GM21786 (cell line): ENCODE data around the gene ARID1B.

ENCODE experiments used
- ATAC-seq: cut with Tn5 transposase; IDR thresholded peaks from one replicate; pipeline ENCODE4 v1.9.1; 2021; ENCODE audit not compliant: unreplicated experiment

Gene ARID1B

DNA sequence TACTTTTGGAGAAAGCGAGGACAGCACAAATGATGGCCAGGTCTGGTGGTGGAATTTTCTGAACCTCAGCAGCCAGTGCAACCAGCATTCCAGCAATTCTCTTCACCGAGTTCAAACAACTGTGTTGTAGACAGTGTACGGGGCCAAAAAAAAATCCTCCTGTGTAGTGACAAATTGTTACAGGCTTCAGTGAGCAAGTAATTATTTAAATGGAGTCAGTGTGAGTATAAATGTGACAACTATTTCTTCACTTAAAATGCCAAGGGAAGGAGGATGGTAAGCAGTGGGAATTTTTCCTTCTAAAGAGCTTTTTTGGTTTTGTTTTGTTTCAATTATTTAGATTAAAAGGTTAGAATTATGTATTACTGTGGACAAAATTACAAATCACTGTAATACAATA lies 392.0 kb downstream of the ARID1B start:
- ATAC-seq = no peak

DNA sequence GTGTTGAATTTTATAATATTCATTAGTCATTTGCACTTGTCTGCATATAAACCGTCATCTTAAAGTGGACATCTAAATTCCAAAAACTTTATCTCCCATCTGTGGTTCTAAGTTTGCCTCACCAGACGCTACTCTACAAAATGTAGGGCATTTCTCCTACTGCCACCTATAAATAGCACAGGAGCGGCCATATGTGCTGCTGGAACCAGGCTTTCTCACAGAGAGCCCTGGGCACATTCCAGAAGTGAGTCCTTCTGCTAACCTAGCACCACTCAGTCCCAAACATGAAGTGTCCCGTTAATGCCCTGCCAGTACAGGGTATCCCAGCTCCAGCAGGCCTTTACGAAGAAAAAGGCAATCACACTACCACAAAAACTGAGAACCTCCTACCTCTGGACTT lies 392.5 kb downstream of the ARID1B start:
- no peak for ATAC-seq

DNA sequence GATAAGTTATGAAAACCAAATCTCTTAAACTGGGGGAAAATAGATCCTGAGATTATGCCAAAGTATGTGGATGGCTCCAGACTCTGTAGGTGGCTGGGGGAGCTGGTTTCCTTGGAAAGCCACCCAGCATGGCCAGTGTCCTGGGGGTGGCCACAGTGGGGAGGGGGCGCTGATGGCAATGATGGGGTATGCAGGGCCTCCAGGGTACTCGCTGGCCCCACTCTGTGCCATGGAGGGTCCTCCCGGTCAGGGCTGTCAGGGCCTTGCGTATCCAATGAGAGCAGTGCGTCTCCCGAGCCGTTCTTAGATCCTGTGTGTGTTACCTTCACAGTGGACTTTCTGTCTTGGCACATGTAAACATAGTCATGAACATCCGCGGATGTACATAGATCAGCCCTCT lies 393.4 kb downstream of the ARID1B start:
- no peak for ATAC-seq

DNA sequence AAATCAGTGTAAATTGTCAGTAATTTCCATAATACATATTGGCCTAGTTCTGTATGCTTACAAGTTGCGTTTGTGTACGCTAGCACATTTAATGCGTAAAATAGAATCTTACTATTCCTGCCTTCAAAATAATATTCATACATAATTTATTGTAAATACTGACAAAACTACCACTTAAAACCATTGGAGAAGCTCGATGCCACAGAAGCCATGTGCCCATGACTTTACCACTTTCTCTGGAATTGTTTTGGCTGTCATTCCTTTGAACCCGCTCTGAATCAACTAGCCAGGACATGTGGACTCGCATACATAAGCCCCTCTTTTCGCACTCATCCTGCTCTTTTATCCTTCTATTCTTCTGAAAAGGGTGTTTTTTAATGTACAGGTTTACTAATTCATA lies 394.6 kb downstream of the ARID1B start:
- ATAC-seq = no peak

DNA sequence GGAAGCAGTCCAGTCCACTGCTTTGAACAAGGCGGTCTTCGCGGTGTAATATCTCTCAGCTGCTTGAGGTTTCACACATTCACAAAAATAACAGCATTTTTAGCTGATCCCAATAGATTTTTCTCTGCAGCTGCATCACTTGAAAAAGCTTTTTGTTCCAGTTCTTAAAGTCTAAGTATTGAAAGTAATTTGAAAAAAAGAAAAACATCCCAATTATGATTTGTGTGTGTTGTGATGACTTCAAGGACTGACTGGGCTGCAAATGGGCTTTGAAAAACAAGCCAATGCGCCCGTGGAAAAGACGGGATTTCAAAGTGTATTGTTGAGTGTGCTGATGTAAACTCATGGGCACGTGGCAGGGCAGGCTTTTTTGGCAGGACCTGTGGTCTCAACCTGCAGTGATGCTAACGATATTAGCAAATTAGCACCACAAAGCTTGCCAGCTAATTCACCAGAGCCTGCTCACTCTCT lies 395.1 kb downstream of the ARID1B start:
- ATAC-seq = no peak

DNA sequence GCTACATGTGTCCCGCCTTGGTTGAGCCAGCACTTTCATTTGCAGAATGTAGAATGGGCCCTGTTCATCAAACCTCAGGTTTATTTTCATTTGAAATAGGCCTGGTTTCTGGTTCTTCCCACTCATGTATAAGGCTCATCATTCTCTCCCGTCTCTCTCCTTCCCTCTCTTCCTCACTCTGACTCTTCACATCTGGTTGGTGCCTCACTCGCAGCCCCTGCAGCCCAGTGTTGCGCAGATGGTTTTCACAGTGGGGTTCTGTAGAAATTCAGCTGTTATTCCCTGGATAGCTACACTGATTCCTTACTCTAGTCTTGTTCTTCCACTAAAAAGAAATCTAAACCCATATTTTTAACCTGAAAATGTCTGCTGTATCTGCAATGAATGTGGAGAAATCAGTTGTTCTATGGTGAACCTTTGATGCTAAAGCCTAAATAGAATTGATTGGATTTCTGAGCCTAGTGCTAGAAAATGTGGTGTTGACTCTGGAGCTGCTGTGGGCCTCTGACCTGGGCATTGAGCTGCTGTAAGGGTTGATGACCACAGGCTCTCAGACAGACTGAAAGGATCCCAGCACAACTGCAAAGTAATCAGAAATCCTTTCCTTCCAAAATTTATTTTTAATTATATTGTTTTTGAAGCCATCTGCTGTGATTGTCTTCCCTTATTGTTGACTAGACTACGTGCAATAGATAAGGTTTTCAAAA lies 395.8 kb downstream of the ARID1B start:
- ATAC-seq = no peak

DNA sequence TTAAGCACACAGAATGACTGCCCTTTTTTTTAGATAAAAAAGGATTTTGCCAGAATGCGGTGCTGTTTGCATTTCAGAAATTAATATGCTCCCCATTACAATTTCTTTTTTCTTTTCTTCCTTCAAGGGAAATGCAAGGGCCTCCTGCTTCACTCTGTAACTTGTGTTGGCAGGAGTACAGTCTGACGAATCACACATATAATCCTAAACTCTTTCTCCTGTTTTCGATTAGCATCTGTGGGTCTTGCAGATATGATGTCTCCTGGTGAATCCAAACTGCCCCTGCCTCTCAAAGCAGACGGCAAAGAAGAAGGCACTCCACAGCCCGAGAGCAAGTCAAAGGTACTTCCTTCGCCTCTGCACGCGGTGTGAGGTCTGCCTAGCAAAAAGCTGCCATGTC lies 396.6 kb downstream of the ARID1B start:
- ATAC-seq = no peak

DNA sequence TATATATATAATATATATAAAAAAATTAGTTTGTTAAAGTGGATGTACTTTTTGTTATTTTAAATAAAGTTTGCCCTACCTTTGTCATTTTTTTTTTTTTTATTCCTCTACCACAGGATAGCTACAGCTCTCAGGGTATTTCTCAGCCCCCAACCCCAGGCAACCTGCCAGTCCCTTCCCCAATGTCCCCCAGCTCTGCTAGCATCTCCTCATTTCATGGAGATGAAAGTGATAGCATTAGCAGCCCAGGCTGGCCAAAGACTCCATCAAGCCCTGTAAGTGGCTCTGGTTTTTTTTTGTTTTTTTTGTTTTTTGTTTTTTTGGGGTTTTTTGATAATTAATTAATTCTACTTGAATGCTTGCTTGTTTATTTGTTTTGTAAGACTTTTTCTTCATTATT lies 397.6 kb downstream of the ARID1B start:
- no peak for ATAC-seq

DNA sequence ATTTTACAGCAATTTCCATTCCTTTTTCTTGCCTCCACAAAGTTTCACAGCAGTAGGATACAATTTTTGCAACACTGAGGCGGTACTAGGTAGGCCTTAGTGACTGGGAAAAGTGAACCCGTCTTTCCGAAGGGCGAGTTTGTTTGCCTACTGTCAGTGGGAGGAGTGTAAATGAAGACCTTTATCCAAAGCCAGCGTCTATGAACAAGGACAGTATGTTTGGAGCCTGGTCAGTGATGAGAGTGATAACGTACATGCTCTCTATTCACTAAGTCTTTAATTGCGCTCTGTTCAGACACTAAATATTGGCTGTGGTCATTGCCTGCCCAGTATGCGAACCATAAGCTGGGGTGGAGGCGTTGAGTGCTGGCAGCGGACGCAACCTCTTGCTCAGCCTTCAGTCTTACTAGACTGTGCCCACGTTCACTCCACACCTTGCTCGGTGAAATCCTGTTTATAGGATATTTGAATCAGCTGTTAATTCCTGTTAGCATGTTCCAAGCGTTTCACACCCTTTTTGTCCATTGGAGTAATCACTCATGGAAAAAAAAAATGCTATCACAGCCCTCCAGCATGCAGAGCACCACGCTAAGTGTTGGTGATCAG lies 400.7 kb downstream of the ARID1B start:
- ATAC-seq = no peak

DNA sequence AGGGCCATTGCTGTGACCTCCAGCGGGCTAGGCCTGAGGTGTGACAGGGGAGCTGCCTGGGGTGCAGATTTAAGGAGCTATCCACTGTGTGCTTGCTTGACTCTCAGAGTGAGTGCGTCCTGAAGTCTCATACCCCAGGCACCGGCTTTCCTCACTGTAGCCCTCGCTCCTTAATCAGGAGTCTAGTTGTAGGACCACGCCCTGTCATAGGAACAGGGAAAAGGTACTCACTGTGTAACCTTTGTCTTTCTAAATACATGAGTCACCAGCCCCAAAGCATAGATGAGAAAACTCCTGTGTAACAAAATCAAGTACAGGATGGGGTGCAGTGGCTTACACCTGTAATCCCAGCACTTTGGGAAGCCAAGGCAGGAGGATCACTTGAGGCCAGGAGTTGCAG lies 404.5 kb downstream of the ARID1B start:
- ATAC-seq = no peak

DNA sequence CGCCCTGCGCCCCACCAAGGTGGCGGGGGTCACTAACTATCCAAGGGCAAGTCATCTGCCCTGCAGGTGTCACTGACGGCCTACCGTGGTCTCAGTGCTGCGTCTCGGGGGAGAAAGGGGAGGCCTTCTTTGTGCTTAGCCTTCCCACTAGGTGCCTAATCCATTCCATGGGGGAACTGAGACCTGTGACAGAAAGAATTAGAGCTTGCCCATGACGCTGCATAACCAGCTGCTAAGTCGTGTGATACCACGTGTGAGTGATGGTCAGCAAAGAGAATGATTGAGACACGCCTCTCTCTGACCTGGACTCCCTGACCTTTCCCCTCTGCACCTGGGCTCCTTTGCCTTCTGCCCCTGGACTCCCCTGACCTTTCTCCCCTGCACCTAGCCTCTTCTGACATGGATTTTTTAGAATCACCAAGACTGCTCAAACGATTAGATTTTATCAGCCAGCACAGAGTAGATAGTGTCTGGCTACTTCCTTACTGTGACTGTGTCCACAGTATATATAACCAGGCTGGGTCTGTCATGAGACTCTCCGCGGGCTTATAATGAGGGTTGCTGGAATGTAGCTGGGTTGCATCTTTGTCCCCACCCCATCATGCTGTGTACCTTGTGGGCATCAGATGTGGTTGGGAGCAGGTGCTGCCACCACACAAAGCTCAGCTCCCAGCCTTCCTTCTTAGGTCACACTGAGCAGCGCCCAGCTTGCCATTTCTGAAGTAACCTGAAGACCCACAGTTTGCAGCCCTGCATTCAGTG lies 405.5 kb downstream of the ARID1B start:
- ATAC-seq = no peak

DNA sequence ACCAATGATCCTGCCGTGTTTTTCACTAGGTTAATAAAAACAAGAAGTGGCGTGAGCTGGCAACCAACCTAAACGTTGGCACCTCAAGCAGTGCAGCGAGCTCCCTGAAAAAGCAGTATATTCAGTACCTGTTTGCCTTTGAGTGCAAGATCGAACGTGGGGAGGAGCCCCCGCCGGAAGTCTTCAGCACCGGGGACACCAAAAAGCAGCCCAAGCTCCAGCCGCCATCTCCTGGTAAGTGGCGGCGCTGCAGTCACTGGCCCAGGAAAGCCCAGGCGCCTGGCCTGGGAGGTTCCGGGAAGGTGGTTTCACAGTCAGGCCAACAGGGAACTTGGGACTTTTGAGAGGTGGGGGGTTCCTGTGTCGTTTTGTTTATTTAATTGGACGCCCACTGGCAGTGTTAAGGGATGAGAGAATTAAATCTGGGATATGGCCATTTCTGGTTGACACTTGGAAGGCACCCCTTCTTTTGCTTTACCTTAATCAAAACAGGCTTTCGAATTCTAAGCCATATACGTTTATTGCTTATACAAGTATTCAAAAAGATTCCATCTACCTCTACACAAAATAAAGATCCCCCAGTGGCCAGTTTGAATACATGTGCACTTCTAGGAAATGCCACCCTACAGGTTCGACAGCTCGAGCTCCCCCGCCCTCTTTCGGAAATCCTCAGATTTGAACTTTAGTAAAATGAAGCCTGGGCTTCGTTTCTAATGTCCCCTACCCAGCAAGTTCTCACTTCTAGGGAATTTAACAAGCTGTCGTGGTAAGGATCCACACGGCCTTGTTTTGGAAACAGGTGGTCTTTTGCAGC lies 407.2 kb downstream of the ARID1B start:
- ATAC-seq = no peak

DNA sequence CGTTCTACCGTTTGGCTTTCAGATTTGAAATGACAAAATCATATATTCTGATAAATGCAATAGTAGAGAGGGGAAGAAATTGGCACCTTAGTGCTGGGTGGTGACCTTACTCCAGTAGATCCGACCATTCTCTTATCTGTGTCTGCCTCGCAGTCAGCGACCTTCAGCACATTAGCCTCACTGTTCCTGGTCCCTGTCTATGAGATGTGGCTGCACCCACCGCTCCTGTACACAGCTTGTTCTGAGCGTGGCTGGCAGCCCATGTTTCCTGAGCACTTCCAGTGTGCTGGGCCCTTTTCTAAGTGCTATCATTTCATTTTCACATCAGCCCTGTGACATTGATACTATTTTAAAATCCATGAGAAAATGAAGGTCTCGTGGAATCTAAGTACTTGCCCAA lies 408.0 kb downstream of the ARID1B start:
- no peak for ATAC-seq

DNA sequence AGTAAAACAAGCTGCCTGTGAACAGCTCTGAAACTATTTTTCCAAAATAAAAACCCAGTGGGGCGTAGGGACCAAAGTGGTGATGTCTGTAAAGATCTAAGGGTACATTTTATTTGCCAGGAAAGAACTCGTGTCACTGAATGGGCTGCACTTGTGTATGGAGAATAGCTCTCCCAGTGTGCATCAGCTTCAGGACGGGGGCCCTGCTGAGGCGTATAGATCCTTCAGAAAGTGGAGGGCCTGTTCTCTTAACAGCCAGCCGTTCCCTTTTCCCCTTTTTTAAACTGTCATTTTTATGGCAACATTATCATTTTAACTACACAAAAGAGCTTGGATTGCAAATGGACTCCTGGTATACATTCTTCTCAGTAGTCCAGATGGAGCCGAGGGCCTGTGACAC lies 408.8 kb downstream of the ARID1B start:
- ATAC-seq = no peak

DNA sequence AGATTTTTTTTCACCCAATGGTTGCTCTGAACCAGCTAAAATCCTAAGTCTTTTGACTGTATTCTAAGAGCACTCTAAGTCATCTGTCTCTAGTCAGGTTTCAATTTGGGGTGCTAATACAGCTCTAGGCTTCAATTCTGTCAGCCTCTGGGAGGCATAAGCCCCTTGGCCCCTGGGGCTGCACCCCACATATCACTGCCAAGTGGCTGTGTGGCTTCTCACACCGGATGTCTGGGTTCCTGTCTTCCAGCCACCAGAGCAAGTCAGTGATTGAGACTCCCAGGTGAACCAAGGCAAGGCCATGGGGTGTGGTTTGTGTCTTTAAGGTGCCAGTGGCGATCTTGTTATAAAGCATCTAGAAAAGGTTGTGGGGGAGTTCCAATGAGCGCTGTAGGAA lies 409.6 kb downstream of the ARID1B start:
- ATAC-seq = no peak

DNA sequence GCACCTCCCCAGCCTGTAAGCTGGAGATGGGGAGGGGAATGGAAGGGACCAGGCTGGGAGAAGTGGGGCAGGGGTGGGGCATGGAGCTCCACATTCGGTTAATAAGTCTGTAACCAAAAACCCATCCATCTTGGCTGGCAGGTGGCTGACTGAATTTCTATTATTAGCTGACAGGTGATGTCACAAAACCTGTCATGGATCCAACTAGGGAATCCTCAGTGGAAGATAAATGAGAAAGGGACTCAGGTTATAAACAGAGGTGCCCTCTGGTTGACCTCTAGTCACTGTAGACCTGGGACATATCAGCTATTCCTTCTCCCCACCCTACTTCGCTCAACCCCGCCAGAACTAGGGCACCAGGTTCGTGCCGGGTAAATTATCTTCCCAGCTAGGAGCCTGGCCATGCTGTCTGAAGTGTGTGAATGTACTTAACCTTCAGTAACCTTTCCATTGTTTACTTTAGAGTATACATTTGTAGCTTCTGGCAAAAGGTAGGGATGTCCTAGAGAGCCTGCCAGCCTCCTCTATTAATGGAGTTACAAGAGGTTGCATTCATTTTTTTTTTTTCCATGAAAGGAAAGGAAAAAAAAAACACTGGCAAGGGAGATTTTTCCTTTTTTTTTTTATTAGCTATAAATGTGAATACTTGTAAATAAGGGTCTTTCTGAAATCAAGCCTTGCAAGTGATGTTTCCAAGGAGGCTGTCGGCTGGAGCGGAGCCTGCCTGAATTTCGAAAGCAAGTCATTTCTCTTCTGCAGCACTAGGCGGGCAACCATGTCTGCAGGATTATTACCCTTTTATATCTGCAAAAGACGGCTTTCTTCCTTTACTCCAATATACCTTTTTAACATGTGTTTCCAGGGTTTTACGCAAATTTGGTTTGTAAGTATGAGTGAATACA lies 410.3 kb downstream of the ARID1B start:
- ATAC-seq = no peak

DNA sequence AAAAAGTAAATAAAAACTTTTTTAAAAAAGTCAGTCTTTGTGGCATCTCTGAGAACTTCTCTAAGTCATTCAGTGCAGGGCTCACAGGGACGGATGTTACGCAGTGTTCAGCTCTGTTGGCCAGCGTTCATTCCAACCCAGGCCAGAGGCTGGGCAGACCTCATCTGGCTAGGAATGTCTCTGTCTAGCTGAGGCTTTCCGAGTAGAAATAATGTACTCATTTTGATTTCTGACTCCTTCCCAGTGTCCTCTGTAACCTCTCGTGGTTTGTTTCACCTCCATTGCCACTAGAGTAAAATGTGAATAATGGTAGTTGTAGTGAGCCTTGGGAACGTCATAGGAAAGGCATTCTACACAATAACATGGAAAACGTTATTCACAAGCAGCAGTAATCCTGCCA lies 411.0 kb downstream of the ARID1B start:
- no peak for ATAC-seq

DNA sequence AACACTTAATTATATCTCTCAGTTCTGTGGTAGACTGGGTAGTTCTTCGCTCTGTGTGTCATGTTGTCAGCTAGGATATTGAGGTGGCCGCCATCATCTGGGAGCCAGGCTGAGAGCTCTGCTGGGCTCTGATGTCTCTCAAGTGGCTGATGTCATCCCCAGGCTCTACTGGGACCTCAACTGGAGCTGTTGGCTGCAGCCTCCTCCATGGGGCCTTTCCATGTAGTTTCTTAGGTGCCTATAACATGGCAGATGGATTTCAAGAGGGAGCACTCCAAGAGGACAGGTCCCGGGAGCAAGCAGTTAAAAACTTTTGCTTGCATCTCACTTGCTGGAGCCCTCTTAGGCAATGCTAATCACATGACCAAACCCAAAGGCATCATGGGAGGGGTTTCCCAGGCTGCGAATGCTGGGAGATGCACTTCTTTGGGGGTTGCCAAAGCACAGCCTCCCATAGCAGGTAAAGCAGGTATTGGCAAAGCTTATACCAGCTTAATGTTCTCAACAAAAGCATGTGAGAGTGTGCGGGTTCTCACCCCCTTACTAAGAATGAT lies 416.3 kb downstream of the ARID1B start:
- no peak for ATAC-seq

DNA sequence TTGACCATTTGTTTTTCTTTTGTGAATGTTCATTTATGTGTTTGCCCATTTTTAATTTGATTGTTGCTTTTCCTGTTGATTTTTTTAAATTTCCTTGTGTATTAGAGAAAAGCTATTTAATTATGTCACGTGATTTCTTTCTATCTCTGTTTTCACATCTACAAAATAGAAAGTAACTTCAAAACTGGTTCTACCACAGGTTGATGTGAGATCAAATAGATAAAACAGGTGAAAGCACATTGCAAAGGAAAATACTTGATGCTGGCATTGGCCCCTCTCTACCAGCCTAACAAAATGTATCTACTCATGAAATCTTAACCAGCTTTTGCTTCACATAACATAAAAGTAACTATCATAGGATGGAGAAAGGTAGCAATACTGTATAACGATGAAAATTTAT lies 416.9 kb downstream of the ARID1B start:
- ATAC-seq = no peak

DNA sequence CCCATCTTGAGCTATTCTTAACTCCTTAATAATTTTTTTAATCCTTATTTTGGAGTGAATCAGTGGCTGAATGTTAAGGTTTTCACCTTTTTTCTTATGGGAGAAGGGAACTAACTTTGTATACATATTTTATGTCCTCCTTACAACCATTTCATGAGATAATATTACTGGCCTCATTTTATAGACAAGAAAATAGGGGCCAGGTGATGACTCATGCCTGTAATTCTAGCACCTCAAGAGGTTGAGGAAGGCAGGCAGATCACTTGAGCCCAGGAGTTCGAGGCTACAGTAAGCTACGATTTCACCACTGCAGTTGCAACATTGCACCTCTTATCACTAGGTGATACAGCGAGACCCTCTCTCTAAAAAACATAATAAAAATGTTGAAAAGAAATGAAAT lies 417.5 kb downstream of the ARID1B start:
- no peak for ATAC-seq
